HEK293 (cell line): ENCODE results near the gene BDH1.
A peak's percentile ranks its signal among the peaks of the same experiment; 100 is the strongest.

Experiments
- CTCF ChIA-PET: fragments of 350-600 bp; formaldehyde crosslinking; extraction: SDS; loops from one replicate; lab custom pipeline; 2021; ENCODE audit warnings: antibody characterized with exemption; lab: Yijun Ruan, JAX
- POLR2A ChIA-PET: fragments of 300-600 bp; formaldehyde crosslinking; extraction: SDS; loops from one replicate; lab custom pipeline; 2020; ENCODE audit warnings: antibody characterized with exemption, inconsistent platforms; lab: Yijun Ruan, JAX
- H3K27ac ChIP-seq: fragments of 200-500 bp; sonication (Bioruptor generic); 2 replicates; pipeline ENCODE4 v1.5.1; 2014; ENCODE audit warnings: low read depth, low read length, control low read depth, inconsistent platforms; ENCODE audit errors: extremely low read depth
- H3K36me3 ChIP-seq, 2 experiments: fragments of 200-500 bp in 1 of 2; sonication (Bioruptor generic) in 1 of 2; 1 replicate in 1 of 2; 2 replicates in 1 of 2; pipeline ENCODE4 v1.5.1; 2014 to 2017; ENCODE audit warnings: inconsistent platforms in 2 of 2, low read length in 2 of 2; ENCODE audit not compliant: control insufficient read depth in 2 of 2, insufficient read depth in 1 of 2
- H3K4me1 ChIP-seq: fragments of 200-500 bp; sonication (Bioruptor generic); 2 replicates; pipeline ENCODE4 v1.5.1; 2014; ENCODE audit warnings: mild to moderate bottlenecking, low read length, inconsistent platforms; ENCODE audit not compliant: control insufficient read depth, insufficient read depth
- H3K4me3 ChIP-seq: 2 replicates; pipeline ENCODE4 v1.5.1; 2011; ENCODE audit warnings: low read depth, mild to moderate bottlenecking, control low read depth, low read length, moderate library complexity
- H3K9me3 ChIP-seq: fragments of 200-500 bp; sonication (Bioruptor generic); 2 replicates; pipeline ENCODE4 v1.5.1; 2014; ENCODE audit warnings: low read depth, low read length, inconsistent platforms; ENCODE audit not compliant: control insufficient read depth, insufficient read depth
- CTCF ChIP-seq: fragments of 450-650 bp; formaldehyde crosslinking; IDR thresholded peaks from 2 replicates; pipeline ENCODE4 v1.5.1; 2016; ENCODE audit warnings: missing biosample characterization, missing genetic modification characterization
- FEZF1 ChIP-seq: fragments of 450-650 bp; formaldehyde crosslinking; IDR thresholded peaks from 2 replicates; pipeline ENCODE4 v1.5.1; 2016; ENCODE audit warnings: missing biosample characterization, missing genetic modification characterization
- GLI2 ChIP-seq: fragments of 450-650 bp; formaldehyde crosslinking; IDR thresholded peaks from 2 replicates; pipeline ENCODE4; 2017; ENCODE audit warnings: missing biosample characterization, missing genetic modification characterization, low read depth, borderline replicate concordance
- KLF1 ChIP-seq: fragments of 450-650 bp; formaldehyde crosslinking; IDR thresholded peaks from 2 replicates; pipeline ENCODE4 v1.5.1; 2016; ENCODE audit warnings: missing biosample characterization, missing genetic modification characterization
- WT1 ChIP-seq: fragments of 450-650 bp; formaldehyde crosslinking; IDR thresholded peaks from 2 replicates; pipeline ENCODE4 v1.5.1; 2016; ENCODE audit warnings: missing biosample characterization, missing genetic modification characterization
- ZBTB17 ChIP-seq: fragments of 450-650 bp; formaldehyde crosslinking; IDR thresholded peaks from 2 replicates; pipeline ENCODE4 v1.5.1; 2016; ENCODE audit warnings: missing biosample characterization, missing genetic modification characterization
- ZNF214 ChIP-seq: fragments of 450-650 bp; formaldehyde crosslinking; IDR thresholded peaks from 2 replicates; pipeline ENCODE4 v1.5.1; 2017; ENCODE audit warnings: missing biosample characterization, mild to moderate bottlenecking, missing genetic modification characterization, borderline replicate concordance
- ZNF223 ChIP-seq: fragments of 450-650 bp; formaldehyde crosslinking; IDR thresholded peaks from 2 replicates; pipeline ENCODE4 v1.5.1; 2016; ENCODE audit warnings: missing biosample characterization, missing genetic modification characterization
- ZNF24 ChIP-seq: fragments of 450-650 bp; formaldehyde crosslinking; IDR thresholded peaks from 2 replicates; pipeline ENCODE4 v1.5.1; 2016; ENCODE audit warnings: missing biosample characterization, missing genetic modification characterization
- ZNF518A ChIP-seq: fragments of 450-650 bp; formaldehyde crosslinking; conservative IDR thresholded peaks from 2 replicates; pipeline ENCODE4 v1.5.1; 2016; ENCODE audit warnings: low read depth, missing biosample characterization, missing genetic modification characterization
- ZNF629 ChIP-seq: fragments of 450-650 bp; formaldehyde crosslinking; IDR thresholded peaks from 2 replicates; pipeline ENCODE4 v1.5.1; 2017; ENCODE audit warnings: missing biosample characterization, missing genetic modification characterization
- ZNF677 ChIP-seq: fragments of 450-650 bp; IDR thresholded peaks from 2 replicates; pipeline ENCODE4 v1.5.0; 2018; ENCODE audit warnings: missing biosample characterization, mild to moderate bottlenecking, missing genetic modification characterization, moderate library complexity
- ZNF768 ChIP-seq: fragments of 450-650 bp; formaldehyde crosslinking; IDR thresholded peaks from 2 replicates; pipeline ENCODE4 v1.5.1; 2018; ENCODE audit warnings: missing biosample characterization, mild to moderate bottlenecking, missing genetic modification characterization
- ZSCAN16 ChIP-seq: fragments of 450-650 bp; formaldehyde crosslinking; IDR thresholded peaks from 2 replicates; pipeline ENCODE4 v1.5.1; 2016; ENCODE audit warnings: missing biosample characterization, missing genetic modification characterization
- ZSCAN30 ChIP-seq: fragments of 450-650 bp; IDR thresholded peaks from 2 replicates; pipeline ENCODE4 v1.5.1; 2018; ENCODE audit warnings: missing biosample characterization, mild to moderate bottlenecking, missing genetic modification characterization, moderate library complexity

Gene BDH1

DNA sequence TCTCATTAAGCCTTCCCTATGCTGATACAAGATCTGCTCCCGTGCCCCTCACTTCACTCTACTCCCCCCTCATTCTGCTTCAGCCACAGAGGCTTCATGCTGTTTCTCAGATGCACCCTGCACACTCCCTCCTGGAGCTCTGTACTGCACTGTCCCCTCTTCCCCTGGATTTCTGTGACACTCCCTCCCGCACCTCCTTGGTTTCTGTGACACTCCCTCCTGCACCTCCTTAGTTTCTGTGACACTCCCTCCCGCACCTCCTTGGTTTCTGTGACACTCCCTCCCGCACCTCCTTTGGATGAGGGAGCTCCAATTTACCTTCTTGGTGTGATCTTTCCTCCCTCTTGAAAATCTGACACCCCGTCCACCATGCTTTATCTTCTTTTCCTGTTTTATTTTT lies 28.2 kb downstream of the BDH1 start:
- 0 out of 2 replicates have a peak, but pooled peaks have one; percentile 72 for TF ChIP-seq ZNF223 (tag by site-specific recombination)
- TF ChIP-seq KLF1 (tag by site-specific recombination), result 0 out of 2 replicates have a peak, but pooled peaks have one; percentile 11
- 0 out of 2 replicates have a peak, but pooled peaks have one; percentile 18 for TF ChIP-seq WT1 (tag by site-specific recombination)
- no peak for TF ChIP-seq FEZF1
- Histone ChIP-seq H3K4me1 (no peaks in the 10 kb centered on the region), H3K27ac (no peak overlapping the region), H3K4me3 (no peak overlapping the region), H3K9me3 (no peaks in the 10 kb centered on the region), H3K36me3 (no peaks in the 10 kb centered on the region)
- ChIA-PET POLR2A (no interaction called here), CTCF (interaction anchor here (1.1 kb wide), 1 partner anchor 72 kb away, joined by 3 read pairs; no protein-coding TSS in a partner anchor)

GRCh38 chr3:197525706-197526105 lies 30.1 kb downstream of the BDH1 start:
- POLR2A ChIA-PET, result no interaction called here

DNA sequence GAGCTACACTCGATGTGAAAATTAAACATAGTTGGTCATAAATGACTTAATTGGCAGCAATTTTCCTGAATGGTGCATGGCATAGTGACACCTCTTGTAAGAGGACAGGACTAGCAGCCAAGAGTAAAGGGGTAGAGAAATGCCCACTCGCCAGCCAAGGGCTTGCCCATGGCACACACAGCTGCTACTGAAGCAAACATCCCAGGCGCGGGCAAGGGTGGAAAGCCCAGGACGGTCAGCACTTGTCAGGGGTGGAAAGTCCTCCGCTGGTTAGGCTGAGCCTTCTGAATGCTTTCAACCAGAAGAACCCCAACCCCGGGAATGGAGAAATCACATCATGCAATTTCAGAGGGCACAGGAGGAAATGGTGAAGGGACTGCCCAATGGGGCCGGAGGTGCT lies 31.6 kb downstream of the BDH1 start:
- no peaks in the 10 kb centered on the region for H3K36me3 ChIP-seq
- ChIA-PET POLR2A (no interaction called here), CTCF (interaction anchor here (0.6 kb wide), 1 partner anchor 354 kb away, joined by 3 read pairs; no protein-coding TSS in a partner anchor)
- H3K27ac ChIP-seq, result no peak overlapping the region
- H3K4me3 ChIP-seq, result no peak overlapping the region
- TF ChIP-seq ZBTB17 (no peak), ZSCAN30 (no peak), ZSCAN16 (tag by site-specific recombination) (no peak), ZNF214 (tag by site-specific recombination) (no peak), ZNF24 (no peak), GLI2 (tag by site-specific recombination) (no peak), ZNF518A (tag by site-specific recombination) (no peak), ZNF768 (no peak), ZNF629 (tag by site-specific recombination) (no peak)
- H3K4me1 ChIP-seq, result no peaks in the 10 kb centered on the region
- H3K9me3 ChIP-seq, result no peaks in the 10 kb centered on the region

More at GRCh38 chr3:197525706-197526105, 30.1 kb downstream of the BDH1 start:
- Histone ChIP-seq H3K36me3 (no peaks in the 10 kb centered on the region), H3K27ac (no peak overlapping the region), H3K4me3 (no peak overlapping the region), H3K9me3 (no peaks in the 10 kb centered on the region), H3K4me1 (no peaks in the 10 kb centered on the region)
- TF ChIP-seq CTCF (tag by site-specific recombination), result peak; percentile 62
- TF ChIP-seq ZNF677, result no peak
- CTCF ChIA-PET, result interaction anchor here (0.6 to 1.2 kb wide), 4 partner anchors 11 to 299 kb away, joined by 3 to 4 read pairs (median 3); no protein-coding TSS in a partner anchor
